Glutamatergic neuron (in vitro differentiated cells): Measurements from ENCODE around the gene C16orf87. TPM values are rescaled to one million over a fixed set of nuclear protein-coding genes. Genes with fewer than 3 reads are reported as not detected.
"Not testable (repeated sequence)": the region's sequence is repeated elsewhere in the genome, so short reads cannot be mapped to it uniquely, and the experiment has no call there.

ENCODE experiments used
- DNase-seq: peaks from one replicate; pipeline ENCODE4 v3.0.0; 2022
- H3K27ac Mint-ChIP-seq: one replicate; pipeline ENCODE4 v1.8.0; 2020; ENCODE audit warnings: mild to moderate bottlenecking, mixed read lengths, inconsistent platforms; ENCODE audit not compliant: unreplicated experiment
- H3K27me3 Mint-ChIP-seq: one replicate; pipeline ENCODE4 v1.8.0; 2020; ENCODE audit warnings: mild to moderate bottlenecking, moderate library complexity, mixed read lengths, inconsistent platforms; ENCODE audit not compliant: unreplicated experiment
- H3K36me3 Mint-ChIP-seq: one replicate; pipeline ENCODE4 v1.8.0; 2020; ENCODE audit warnings: mild to moderate bottlenecking, mixed read lengths, inconsistent platforms; ENCODE audit not compliant: unreplicated experiment
- H3K4me1 Mint-ChIP-seq: one replicate; pipeline ENCODE4 v1.8.0; 2020; ENCODE audit warnings: mild to moderate bottlenecking, low read depth, mixed read lengths, inconsistent platforms; ENCODE audit not compliant: unreplicated experiment
- H3K4me3 Mint-ChIP-seq: one replicate; pipeline ENCODE4 v1.8.0; 2020; ENCODE audit warnings: mild to moderate bottlenecking, mixed read lengths, inconsistent platforms; ENCODE audit not compliant: unreplicated experiment
- H3K9me3 Mint-ChIP-seq: one replicate; pipeline ENCODE4 v1.8.0; 2020; ENCODE audit warnings: mild to moderate bottlenecking, moderate library complexity, mixed read lengths, inconsistent platforms; ENCODE audit not compliant: unreplicated experiment
- total RNA-seq: library from RNA; stranded (reverse); fragmentation: NEBNext Ultra II Directional; extraction: Animal tissue kit (Norgen Biotek cat#: 25700); gene quantifications from one replicate; pipeline ENCODE4 v1.2.1, GENCODE V29; 2021; ENCODE audit not compliant: unreplicated experiment
- TF ChIP-seq, protein P1 (sequence below): fragments of 200-600 bp; sonication (generic); IDR thresholded peaks from one replicate; pipeline ENCODE4 v1.5.0; 2021; ENCODE audit not compliant: partially characterized antibody, unreplicated experiment

The C16orf87 gene
- total RNA-seq, 1 donor from 2014 or later, result 15.8 TPM

GRCh38 chr16:46785076-46785845, 45.7 kb downstream of the C16orf87 start:
- Mint-ChIP-seq H3K9me3 (peaks cover 5% of the 10 kb centered on the region), H3K27ac (no peak overlapping the region), H3K36me3 (peaks cover 10% of the 10 kb centered on the region), H3K4me3 (no peak overlapping the region), H3K4me1 (no peaks in the 10 kb centered on the region), H3K27me3 (no peaks in the 10 kb centered on the region)
- TF ChIP-seq, protein P1, sequence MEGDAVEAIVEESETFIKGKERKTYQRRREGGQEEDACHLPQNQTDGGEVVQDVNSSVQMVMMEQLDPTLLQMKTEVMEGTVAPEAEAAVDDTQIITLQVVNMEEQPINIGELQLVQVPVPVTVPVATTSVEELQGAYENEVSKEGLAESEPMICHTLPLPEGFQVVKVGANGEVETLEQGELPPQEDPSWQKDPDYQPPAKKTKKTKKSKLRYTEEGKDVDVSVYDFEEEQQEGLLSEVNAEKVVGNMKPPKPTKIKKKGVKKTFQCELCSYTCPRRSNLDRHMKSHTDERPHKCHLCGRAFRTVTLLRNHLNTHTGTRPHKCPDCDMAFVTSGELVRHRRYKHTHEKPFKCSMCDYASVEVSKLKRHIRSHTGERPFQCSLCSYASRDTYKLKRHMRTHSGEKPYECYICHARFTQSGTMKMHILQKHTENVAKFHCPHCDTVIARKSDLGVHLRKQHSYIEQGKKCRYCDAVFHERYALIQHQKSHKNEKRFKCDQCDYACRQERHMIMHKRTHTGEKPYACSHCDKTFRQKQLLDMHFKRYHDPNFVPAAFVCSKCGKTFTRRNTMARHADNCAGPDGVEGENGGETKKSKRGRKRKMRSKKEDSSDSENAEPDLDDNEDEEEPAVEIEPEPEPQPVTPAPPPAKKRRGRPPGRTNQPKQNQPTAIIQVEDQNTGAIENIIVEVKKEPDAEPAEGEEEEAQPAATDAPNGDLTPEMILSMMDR, result no peak
- DNase-seq, result no peak

GRCh38 chr16:46784569-46784968, 46.4 kb downstream of the C16orf87 start:
- not testable (repeated sequence) for H3K27me3 Mint-ChIP-seq, H3K27ac Mint-ChIP-seq, H3K9me3 Mint-ChIP-seq

DNA sequence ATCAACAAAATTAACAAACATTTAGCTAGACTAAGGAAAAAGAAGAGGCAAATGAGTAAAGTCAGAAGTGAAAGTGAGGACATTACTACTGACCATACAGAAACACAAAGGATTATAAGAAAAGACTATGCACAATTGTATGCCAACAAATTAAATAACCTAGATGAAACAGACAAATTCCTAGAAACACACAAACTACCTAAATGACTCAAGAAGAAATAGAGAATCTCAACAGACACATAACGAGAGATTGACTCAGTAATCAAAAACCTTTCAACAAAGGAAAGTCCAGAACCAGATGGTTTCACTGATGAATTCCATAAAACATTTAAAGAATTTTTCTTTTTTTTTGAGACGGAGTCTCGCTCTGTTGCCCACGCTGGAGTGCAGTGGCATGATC, 47.2 kb downstream of the C16orf87 start:
- DNase-seq, result no peak
- no peaks in the 10 kb centered on the region for H3K4me1 Mint-ChIP-seq
- TF ChIP-seq, protein P1, result no peak
- no peak overlapping the region for H3K4me3 Mint-ChIP-seq
- H3K36me3 Mint-ChIP-seq, result peaks cover 14% of the 10 kb centered on the region
- H3K27ac Mint-ChIP-seq, result no peak overlapping the region
- H3K27me3 Mint-ChIP-seq, result no peaks in the 10 kb centered on the region
- peaks cover 4% of the 10 kb centered on the region for H3K9me3 Mint-ChIP-seq

More at GRCh38 chr16:46784569-46784968, 46.4 kb downstream of the C16orf87 start:
- not testable (repeated sequence) for H3K4me1 Mint-ChIP-seq, H3K36me3 Mint-ChIP-seq, H3K4me3 Mint-ChIP-seq, DNase-seq

GRCh38 chr16:46782320-46782719, 48.7 kb downstream of the C16orf87 start:
- Mint-ChIP-seq H3K4me3 (no peak overlapping the region), H3K4me1 (no peaks in the 10 kb centered on the region), H3K9me3 (peaks cover 4% of the 10 kb centered on the region), H3K27ac (no peak overlapping the region), H3K36me3 (peaks cover 14% of the 10 kb centered on the region), H3K27me3 (no peaks in the 10 kb centered on the region)
- DNase-seq, result no peak
- TF ChIP-seq, protein P1, result no peak

DNA sequence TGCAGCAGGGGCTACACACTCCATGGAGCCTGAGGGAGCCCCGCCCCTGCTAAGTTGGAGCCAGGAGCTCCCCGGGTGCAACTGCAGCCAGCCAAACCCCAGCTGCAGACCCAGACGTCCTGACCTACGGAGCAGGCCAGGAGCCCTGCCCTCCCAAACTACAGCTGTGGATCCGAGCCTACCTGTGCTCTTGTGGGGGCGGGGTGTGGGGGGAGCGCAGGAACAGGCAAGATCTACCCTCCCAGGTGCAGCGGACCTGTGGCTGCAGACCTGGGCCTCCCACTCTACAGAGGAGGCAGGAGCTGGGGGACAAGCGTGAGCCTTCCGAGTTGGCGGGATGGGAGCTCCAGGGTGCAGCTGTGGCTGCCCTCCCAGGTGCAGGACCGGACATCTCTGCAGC, 53.2 kb downstream of the C16orf87 start:
- Mint-ChIP-seq H3K9me3 (no peaks in the 10 kb centered on the region), H3K36me3 (peaks cover 5% of the 10 kb centered on the region), H3K27me3 (no peaks in the 10 kb centered on the region), H3K4me1 (no peaks in the 10 kb centered on the region), H3K27ac (no peak overlapping the region), H3K4me3 (no peak overlapping the region)
- DNase-seq, result no peak
- TF ChIP-seq, protein P1, result no peak
